ENCODE measurements around the gene LRRC4.

The LRRC4 gene

GRCh38 chr7:128003167-128003566, 28.1 kb downstream of the LRRC4 start:
- H3K4me3 ChIP-seq (ENCODE audit: control insufficient read depth, low read depth, low read length), result no peak overlapping the region
- no peak for DNase-seq (ENCODE audit: low read depth)
- TF ChIP-seq CTCF (IDR thresholded peaks at IDR 0.05; ENCODE audit: control insufficient read depth, insufficient read depth, low read depth, low read length, missing control alignments), result no peak

DNA sequence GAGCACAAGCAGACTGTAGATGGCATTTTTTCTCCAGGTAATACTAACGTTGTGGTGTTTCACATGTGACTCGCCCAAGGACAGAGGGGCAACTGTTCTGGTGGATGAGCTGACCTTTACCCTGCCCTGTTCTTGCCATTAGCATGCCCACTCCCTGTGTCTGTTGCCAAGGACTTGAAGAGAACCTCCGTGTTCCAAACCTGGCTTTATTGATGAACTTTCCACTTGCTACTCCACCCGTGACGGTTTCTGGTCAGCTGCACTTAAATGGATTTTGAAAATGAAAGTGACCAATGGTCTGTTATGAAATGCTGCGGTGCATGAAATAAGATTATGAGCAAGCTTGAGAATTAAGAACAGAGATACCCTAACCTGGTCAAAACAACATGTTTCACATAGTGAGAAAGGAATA, 30.4 kb downstream of the LRRC4 start:
- DNase-seq (ENCODE audit: low read depth), result no peak
- H3K4me3 ChIP-seq (ENCODE audit: control insufficient read depth, low read depth, low read length), result no peak overlapping the region
- TF ChIP-seq CTCF (IDR thresholded peaks at IDR 0.05; ENCODE audit: control insufficient read depth, insufficient read depth, low read depth, low read length, missing control alignments), result no peak

DNA sequence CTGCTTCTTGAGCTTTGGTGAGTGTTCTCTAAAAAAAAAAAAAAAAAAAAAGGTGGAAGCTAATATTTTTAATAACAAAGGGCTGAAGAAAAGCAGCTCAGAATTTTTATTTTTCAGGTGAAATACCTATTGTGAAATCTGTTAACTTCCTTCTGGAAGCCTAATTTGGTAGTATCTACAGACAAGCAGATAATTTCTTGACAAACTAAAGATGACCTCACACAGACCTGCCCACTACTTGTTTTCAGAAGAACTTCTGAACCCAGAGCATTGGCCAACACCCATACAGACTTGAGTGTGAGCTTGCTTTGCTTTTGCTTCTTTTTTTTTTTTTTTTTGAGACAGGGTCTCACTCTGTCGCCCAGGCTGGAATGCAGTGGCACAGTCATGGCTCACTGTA, 31.2 kb downstream of the LRRC4 start:
- no peak for TF ChIP-seq CTCF (IDR thresholded peaks at IDR 0.05; ENCODE audit: control insufficient read depth, insufficient read depth, low read depth, low read length, missing control alignments)
- DNase-seq (ENCODE audit: low read depth), result no peak
- H3K4me3 ChIP-seq (ENCODE audit: control insufficient read depth, low read depth, low read length), result no peak overlapping the region

DNA sequence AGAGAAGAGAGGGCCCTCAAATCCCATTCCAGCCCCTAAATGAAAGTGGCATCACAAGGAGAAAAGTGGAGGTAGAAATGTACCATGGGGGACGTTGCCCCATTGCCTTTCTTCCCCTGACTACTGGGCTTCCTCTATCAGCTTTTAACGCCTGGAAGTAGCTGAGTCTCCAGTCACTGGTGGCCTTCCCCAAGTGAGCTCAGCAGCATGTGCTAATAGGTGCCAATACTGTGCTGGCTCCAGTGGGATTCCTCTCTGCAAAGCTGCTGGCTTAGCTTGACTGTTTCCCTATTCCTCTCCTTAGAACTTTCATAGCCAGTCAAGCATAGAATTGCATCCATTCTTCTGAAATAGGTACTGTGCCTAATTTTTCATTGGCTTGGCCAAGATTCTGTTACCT, 32.6 kb downstream of the LRRC4 start:
- H3K4me3 ChIP-seq (ENCODE audit: control insufficient read depth, low read depth, low read length), result no peak overlapping the region
- TF ChIP-seq CTCF (IDR thresholded peaks at IDR 0.05; ENCODE audit: control insufficient read depth, insufficient read depth, low read depth, low read length, missing control alignments), result no peak
- DNase-seq (ENCODE audit: low read depth), result no peak

- TF ChIP-seq CTCF (IDR thresholded peaks at IDR 0.05; ENCODE audit: control insufficient read depth, insufficient read depth, low read depth, low read length, missing control alignments), result no peak
- H3K4me3 ChIP-seq (ENCODE audit: control insufficient read depth, low read depth, low read length), result no peak overlapping the region
- DNase-seq (ENCODE audit: low read depth), result no peak
These were observed 33.9 kb downstream of the LRRC4 start for GRCh38 chr7:127997226-127997922.

DNA sequence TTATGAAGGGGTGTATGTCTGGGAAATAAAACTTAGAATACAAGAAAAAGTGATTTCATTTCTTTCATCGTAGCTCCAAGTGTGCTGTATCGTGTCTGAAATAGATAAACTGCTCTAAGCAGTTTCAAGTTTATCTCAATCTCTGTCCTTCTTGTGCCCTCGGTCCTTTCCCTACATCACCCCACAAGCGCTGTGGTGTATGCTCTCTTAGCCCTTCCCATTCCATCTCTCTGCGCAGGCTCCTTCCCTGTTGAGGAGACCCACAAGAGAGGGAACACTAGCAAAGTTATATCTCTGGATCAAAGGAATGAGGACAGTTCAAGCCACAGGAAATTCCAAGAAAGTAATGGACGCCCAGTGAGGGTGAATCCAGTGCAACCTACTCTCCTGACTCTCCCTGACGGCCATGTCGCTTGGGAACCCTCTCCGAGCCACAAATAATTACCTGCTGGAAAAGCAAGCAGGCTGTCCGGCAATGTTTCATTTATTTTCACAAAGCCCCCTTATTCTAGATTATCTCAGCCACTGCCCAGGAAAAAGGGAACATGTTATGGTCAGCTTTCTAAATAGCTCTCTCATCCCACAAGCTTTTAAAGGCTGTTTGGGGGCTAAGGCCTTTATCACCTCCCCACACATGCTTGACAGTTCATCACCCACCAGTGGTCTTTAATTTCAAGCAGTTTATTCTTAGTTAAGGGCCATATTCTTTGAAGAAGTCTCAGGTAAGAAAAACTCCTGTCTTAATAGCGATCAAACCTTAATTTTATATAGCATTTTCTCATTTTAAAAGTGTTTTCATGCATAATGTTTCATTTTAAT, 34.8 kb downstream of the LRRC4 start:
- DNase-seq (ENCODE audit: low read depth), result no peak
- no peak for TF ChIP-seq CTCF (IDR thresholded peaks at IDR 0.05; ENCODE audit: control insufficient read depth, insufficient read depth, low read depth, low read length, missing control alignments)
- no peak overlapping the region for H3K4me3 ChIP-seq (ENCODE audit: control insufficient read depth, low read depth, low read length)

Measured in AG09309 (cell line).